GM18951 (cell line): ENCODE data around the gene SLC43A3.
"Not testable (repeated sequence)": the region's sequence is repeated elsewhere in the genome, so short reads cannot be mapped to it uniquely, and the experiment has no call there.

ENCODE experiments used
- POLR2A ChIP-seq: IDR thresholded peaks from 4 replicates; pipeline ENCODE4 v1.6.1; 2011; ENCODE audit warnings: mild to moderate bottlenecking; ENCODE audit not compliant: insufficient read length, insufficient read depth; ENCODE audit errors: extremely low read depth
- in situ Hi-C: fragments of 300-500 bp; cut with MboI; formaldehyde crosslinking; loops from one replicate; pipeline ENCODE4 v1.12.0; 2022; ENCODE audit warnings: low sequenced_read_pairs, mixed read lengths, inconsistent platforms; ENCODE audit not compliant: unreplicated experiment

Gene SLC43A3

DNA sequence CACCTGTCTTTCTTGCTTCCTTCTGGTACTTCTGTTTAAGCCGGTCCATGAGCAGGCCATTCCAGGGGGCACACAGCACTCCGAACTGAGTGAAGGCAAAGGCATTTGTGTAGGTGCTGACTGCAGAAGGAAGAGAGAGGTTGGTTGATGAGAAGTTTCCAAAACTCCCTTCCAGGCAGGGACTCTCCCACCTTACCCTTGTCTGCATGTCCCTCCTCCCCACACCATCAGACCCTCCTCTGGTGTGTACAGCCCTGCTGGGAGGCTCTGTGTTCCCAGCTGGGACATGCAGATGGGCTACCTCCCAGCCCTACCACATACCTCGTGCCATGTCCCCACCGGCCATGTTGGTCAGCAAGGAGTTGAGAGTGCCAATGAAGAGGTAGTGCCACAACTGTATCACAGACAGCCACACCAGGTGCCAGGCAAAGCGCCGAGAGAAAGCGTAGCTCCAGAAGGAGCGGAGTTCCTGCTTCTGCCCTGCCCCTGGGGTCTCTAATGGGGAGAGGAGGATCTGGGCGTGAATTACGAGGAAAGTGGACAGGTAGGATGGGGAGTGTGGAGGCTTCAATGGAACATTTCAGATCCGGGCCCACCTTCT is 12.2 kb downstream of the SLC43A3 start:
- in situ Hi-C loops: no loop called here
- no peak for TF ChIP-seq POLR2A

DNA sequence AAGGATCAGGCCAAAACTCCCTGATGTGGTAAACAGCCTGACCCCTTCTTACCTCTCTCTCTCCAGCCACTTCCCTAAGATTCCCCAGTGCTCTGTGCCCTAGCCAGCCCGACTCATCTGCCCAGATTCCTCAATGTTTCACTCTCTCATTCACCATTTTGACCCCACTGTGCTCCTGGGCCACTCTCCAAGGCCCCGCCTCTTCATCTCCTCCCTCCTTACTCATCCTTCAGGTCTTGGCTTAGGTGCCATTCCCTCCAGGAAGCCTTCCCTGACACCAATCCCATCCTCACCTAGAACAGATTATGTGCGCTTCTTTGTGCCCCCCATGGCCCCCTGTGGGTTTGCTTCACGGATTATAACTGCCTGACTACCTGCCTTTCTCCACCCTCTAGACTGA is 13.2 kb downstream of the SLC43A3 start:
- in situ Hi-C loops: no loop called here
- no peak for TF ChIP-seq POLR2A

DNA sequence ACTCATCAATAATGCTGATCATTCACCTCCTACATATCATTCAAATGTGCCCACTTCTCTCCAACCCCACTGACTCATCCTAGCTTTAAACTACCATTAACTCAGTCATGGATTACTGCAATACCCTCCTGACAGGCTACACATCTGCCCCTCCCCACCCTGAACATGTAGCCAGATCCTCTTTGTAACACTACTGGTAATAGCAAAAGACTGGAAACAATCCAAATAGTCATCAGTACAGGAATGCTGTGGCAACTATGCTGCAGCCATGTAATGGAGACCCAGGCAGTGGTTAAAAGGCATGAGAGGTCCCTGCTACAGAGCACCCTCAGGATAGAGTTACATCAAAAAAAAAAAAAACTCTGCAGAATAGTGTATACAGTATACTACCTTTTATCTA is 16.6 kb downstream of the SLC43A3 start:
- no peak for TF ChIP-seq POLR2A
- in situ Hi-C loops: no loop called here

- in situ Hi-C loops: no loop called here
- no peak for TF ChIP-seq POLR2A
Measured at GRCh38 chr11:57409321-57410100, 17.4 kb downstream of the SLC43A3 start.

GRCh38 chr11:57408771-57409170 is 18.1 kb downstream of the SLC43A3 start:
- no peak for TF ChIP-seq POLR2A
- in situ Hi-C loops: no loop called here

DNA sequence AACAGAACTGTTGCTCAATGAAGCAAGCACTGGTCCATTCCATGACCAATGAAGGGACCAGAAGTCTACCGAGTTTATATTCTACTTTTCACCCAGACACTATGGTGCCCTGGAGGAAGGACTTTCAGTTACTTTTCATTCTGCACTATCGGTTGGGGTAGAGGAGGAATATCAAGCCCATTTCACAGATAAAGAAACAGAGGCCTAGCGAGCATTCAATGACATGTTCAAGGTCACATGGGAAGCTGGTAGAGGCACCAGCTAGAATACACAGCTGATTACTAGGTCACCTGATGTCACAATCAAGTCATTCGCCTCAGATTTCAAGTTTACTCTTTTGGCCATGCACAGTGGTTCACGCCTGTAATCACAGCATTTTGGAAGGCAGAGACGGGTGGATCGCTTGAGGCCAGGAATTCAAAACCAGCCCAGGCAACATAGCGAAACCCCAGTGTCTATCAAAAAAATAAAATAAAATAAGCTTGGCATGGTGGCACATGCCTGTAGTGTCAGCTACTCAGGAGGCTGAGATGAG is 18.9 kb downstream of the SLC43A3 start:
- TF ChIP-seq POLR2A: no peak
- in situ Hi-C loops: no loop called here

- in situ Hi-C loops: no loop called here
Measured at GRCh38 chr11:57407010-57407920, 19.7 kb downstream of the SLC43A3 start.

DNA sequence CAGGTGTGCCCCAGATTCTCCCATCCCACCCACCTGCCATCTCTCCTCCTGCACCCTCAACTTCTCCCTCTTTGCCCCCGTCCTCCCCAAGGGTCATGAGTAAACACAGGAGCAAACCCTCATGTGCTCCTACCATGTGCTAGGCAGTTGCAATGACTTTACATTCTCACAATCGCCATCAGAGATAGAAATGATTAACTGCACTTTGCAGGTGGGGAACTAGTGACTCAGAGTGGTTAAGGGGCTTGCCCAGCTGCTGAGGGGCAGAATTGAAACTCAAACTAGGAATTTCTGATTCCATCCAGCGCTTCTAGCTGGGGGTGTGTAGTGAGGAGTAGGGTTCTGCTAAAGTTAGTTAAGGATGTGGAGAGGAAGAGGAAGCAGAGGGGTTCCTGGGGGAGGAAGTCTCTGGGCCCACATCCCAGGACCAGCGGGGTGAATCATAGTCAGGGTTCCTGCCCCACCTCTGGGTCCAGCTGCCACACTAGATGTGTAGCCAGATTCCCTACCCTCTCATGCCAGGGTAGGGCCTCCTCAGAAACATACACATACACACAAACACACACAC is 20.5 kb downstream of the SLC43A3 start:
- peak; percentile 28 for TF ChIP-seq POLR2A
- in situ Hi-C loops: no loop called here

More at GRCh38 chr11:57407010-57407920, 19.7 kb downstream of the SLC43A3 start:
- TF ChIP-seq POLR2A: no peak

- no peak for TF ChIP-seq POLR2A
- in situ Hi-C loops: no loop called here
Measured at GRCh38 chr11:57405271-57405860, 21.6 kb downstream of the SLC43A3 start.

DNA sequence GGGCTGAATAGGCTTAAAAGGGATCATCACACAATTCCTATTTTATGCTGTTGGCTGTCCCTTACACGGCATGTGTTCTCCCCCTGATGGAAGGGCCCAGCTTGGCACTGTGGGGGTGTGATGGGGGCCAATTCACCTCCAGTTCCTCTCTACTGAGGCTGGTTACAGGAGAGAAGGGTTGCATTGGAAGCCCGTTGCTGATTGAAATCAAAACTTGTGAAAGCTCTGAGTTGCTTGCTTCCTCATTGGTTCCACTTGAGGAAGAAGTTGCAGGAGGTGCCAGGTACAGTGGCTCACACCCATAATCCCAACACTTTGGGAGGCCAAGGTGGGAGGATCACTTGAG is 23.1 kb downstream of the SLC43A3 start:
- in situ Hi-C loops: no loop called here

DNA sequence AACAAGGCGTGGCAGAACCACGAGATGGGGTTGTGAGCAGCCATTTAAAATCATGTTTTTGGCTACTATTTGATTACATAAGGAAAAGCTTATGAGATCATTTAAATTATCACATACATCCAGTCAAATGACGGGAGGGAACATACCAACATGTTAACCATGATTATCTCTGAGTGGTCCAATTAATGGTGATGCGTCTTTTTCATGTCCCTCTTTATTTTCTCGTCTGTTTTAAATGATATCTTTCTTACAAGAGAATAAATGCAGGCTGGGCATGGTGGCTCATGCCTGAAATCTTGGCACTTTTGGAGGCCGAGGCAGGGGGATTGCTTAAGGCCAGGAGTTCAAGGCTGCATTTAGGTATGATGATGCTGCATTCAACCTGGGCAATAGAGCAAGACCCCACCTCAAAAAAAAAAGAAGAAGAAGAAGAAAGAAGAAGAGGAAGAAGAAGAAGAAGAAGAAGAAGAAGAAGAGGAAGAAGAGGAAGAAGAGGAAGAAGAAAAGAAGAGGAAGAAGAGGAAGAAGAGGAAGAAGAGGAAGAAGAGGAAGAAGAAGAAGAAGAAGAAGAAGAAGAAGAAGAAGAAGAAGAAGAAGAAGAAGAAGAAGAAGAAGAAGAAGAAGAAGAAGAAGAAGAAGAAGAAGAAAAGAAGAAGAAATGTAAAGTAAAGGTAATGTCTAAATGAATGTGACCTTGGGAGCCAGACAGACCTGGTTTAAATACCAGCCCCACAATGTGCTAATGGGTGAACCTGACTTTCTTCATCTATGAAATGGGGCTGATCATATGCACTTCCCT is 23.7 kb downstream of the SLC43A3 start:
- in situ Hi-C loops: not testable (repeated sequence)

More for the DNA sequence above, 23.1 kb downstream of the SLC43A3 start:
- TF ChIP-seq POLR2A: no peak
